HepG2 (cell line): Measurements from ENCODE around the gene NFXL1.

ENCODE experiments used
- BRCA1 ChIP-seq: sonication (generic); formaldehyde crosslinking; IDR thresholded peaks from 2 replicates; pipeline ENCODE4 v1.4.0; 2020; ENCODE audit warnings: missing genetic modification reagents
- ESRRA ChIP-seq: sonication (generic); formaldehyde crosslinking; IDR thresholded peaks from 2 replicates; pipeline ENCODE4 v1.5.1; 2020; ENCODE audit warnings: mild to moderate bottlenecking, low read depth, missing genetic modification reagents
- EZH2 ChIP-seq: conservative IDR thresholded peaks from 2 replicates; pipeline ENCODE4 v1.6.1; 2012; ENCODE audit warnings: mild to moderate bottlenecking, low read depth, low read length, moderate library complexity
- GTF3A ChIP-seq: sonication (generic); formaldehyde crosslinking; conservative IDR thresholded peaks from 2 replicates; pipeline ENCODE4 v1.4.0; 2020; ENCODE audit warnings: mild to moderate bottlenecking, missing genetic modification reagents
- HMG20B ChIP-seq: conservative IDR thresholded peaks from 2 replicates; pipeline ENCODE4 v1.6.1; 2016; ENCODE audit warnings: missing genetic modification reagents, missing compliant biosample characterization
- JUN ChIP-seq: sonication (generic); formaldehyde crosslinking; IDR thresholded peaks from 2 replicates; pipeline ENCODE4 v1.4.0; 2020; ENCODE audit warnings: mild to moderate bottlenecking, missing genetic modification reagents
- KLF16 ChIP-seq, 2 experiments: sonication (generic) in 1 of 2; formaldehyde crosslinking in 1 of 2; IDR thresholded peaks; 2 replicates each; pipeline versions ENCODE4 v1.6.1 to v1.8.0; 2016 to 2023; ENCODE audit warnings: missing genetic modification reagents in 2 of 2, missing compliant biosample characterization in 1 of 2
- NFIC ChIP-seq: IDR thresholded peaks from 2 replicates; pipeline ENCODE4 v1.6.1; 2012; ENCODE audit warnings: mild to moderate bottlenecking, low read length, inconsistent platforms
- NRL ChIP-seq: sonication (generic); formaldehyde crosslinking; IDR thresholded peaks from 2 replicates; pipeline ENCODE4 v1.5.0; 2020; ENCODE audit warnings: missing genetic modification reagents, mild to moderate bottlenecking, moderate library complexity, borderline replicate concordance
- POLR2A ChIP-seq, 2 experiments: IDR thresholded peaks; 2 replicates each; pipeline ENCODE4 v1.6.1; 2011; ENCODE audit warnings: low read depth in 2 of 2, low read length in 2 of 2, mild to moderate bottlenecking in 1 of 2, moderate library complexity in 1 of 2; ENCODE audit not compliant: insufficient read depth in 1 of 2
- ZBTB21 ChIP-seq: sonication (generic); formaldehyde crosslinking; IDR thresholded peaks from 2 replicates; pipeline ENCODE4 v1.4.0; 2020; ENCODE audit warnings: missing genetic modification reagents
- TF ChIP-seq, protein P1 (sequence below): sonication (generic); formaldehyde crosslinking; IDR thresholded peaks from 2 replicates; pipeline ENCODE4 v1.5.0; 2020; ENCODE audit warnings: mild to moderate bottlenecking, missing genetic modification reagents, moderate library complexity
- TF ChIP-seq, protein P2 (sequence below): sonication (generic); formaldehyde crosslinking; IDR thresholded peaks from 2 replicates; pipeline ENCODE4 v1.8.1; 2023; ENCODE audit warnings: missing genetic modification reagents, mild to moderate bottlenecking, borderline replicate concordance
- TF ChIP-seq, protein P3 (sequence below): sonication (generic); formaldehyde crosslinking; IDR thresholded peaks from 2 replicates; pipeline ENCODE4 v1.4.0; 2020; ENCODE audit warnings: missing genetic modification reagents

DNA sequence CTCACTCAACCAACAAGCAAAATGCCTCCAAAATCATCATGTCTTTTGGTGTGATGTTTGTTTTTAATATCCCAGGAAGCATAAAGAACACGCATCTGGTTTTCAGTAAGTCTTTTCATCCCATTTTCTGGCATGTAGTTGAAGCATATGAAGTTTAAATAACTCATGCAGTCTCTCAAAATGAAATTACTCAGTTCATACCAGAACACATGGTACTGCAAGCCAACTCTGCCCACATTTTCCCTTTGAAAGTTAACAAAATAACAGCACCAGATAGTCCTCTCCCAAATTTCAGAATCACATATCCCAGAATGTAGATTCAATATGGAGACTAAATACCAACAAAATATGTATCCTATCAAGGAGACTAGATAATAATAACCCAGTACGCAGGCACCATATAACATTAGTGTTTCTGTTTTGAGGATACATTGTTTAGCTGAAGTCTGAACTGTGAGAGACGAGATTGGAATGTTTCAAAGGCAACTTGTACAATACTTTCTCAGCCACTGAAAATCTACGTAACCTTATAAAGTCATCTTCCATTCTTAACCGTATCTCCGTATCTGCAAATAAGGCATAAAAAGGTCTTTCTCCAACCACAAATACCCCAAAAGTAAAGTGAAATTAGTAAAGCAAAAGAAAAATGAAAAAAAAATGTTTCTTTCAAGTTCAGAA is 99.6 kb downstream of the NFXL1 start:
- TF ChIP-seq BRCA1 (CRISPR knock-in tag) (no peak), POLR2A (IDR thresholded peaks at IDR 0.05; ENCODE audit: insufficient read depth in 1 of 2, low read depth in 2 of 2, low read length in 2 of 2) (no peak), HMG20B (no peak), ZBTB21 (CRISPR knock-in tag) (no peak), KLF16 (CRISPR knock-in tag; IDR thresholded peaks at IDR 0.05) (no peak), GTF3A (no peak), ESRRA (CRISPR knock-in tag) (no peak), NFIC (no peak), EZH2 (no peak), JUN (CRISPR knock-in tag) (no peak), NRL (no peak)
- TF ChIP-seq, protein P1, sequence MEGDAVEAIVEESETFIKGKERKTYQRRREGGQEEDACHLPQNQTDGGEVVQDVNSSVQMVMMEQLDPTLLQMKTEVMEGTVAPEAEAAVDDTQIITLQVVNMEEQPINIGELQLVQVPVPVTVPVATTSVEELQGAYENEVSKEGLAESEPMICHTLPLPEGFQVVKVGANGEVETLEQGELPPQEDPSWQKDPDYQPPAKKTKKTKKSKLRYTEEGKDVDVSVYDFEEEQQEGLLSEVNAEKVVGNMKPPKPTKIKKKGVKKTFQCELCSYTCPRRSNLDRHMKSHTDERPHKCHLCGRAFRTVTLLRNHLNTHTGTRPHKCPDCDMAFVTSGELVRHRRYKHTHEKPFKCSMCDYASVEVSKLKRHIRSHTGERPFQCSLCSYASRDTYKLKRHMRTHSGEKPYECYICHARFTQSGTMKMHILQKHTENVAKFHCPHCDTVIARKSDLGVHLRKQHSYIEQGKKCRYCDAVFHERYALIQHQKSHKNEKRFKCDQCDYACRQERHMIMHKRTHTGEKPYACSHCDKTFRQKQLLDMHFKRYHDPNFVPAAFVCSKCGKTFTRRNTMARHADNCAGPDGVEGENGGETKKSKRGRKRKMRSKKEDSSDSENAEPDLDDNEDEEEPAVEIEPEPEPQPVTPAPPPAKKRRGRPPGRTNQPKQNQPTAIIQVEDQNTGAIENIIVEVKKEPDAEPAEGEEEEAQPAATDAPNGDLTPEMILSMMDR (CRISPR knock-in tag) = no peak
- TF ChIP-seq, protein P2, sequence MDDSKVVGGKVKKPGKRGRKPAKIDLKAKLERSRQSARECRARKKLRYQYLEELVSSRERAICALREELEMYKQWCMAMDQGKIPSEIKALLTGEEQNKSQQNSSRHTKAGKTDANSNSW (CRISPR knock-in tag) = no peak
- TF ChIP-seq, protein P3, sequence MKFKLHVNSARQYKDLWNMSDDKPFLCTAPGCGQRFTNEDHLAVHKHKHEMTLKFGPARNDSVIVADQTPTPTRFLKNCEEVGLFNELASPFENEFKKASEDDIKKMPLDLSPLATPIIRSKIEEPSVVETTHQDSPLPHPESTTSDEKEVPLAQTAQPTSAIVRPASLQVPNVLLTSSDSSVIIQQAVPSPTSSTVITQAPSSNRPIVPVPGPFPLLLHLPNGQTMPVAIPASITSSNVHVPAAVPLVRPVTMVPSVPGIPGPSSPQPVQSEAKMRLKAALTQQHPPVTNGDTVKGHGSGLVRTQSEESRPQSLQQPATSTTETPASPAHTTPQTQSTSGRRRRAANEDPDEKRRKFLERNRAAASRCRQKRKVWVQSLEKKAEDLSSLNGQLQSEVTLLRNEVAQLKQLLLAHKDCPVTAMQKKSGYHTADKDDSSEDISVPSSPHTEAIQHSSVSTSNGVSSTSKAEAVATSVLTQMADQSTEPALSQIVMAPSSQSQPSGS (CRISPR knock-in tag) = no peak
